ENCODE measurements around the gene ACTBL2.

DNA sequence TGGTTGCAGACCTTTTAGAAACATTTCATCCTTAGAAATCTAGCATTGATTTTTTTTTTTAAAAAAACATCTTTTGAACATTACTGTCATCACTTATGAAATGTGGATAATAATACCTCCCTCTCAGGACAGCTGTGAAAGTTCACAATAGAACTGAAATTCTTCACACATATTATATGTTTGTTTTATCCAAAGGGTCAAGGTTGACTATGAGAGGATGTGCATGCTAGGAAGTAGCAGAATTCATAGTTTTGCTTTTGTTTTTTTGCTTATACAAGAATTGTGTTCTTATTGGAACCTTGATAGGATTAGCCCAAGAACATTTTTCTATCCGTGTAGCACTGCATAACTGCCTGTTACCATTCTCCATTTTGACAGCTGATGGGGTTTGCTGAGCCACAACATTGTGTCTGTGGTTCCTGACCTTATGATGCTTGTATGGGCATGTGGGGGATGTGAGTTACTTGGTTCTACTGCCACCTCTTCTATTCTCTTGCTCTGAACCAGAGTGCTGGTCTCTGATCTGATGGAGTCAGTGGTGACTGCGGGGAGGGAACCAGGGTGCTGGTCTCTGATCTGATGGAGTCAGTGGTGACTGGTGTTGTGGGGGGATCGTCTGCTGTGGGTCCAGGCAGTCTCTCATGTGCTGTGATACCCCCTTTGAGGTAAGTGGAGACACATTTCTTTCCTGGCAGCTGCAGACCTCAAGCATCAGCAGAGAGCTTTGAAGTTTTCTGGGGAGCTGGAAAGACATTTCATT, 27.1 kb upstream of the ACTBL2 start:
- no peak for TF ChIP-seq TAF1 (IDR thresholded peaks at IDR 0.05; ENCODE audit: borderline replicate concordance, insufficient read depth, low read length)
- TF ChIP-seq, protein P1, sequence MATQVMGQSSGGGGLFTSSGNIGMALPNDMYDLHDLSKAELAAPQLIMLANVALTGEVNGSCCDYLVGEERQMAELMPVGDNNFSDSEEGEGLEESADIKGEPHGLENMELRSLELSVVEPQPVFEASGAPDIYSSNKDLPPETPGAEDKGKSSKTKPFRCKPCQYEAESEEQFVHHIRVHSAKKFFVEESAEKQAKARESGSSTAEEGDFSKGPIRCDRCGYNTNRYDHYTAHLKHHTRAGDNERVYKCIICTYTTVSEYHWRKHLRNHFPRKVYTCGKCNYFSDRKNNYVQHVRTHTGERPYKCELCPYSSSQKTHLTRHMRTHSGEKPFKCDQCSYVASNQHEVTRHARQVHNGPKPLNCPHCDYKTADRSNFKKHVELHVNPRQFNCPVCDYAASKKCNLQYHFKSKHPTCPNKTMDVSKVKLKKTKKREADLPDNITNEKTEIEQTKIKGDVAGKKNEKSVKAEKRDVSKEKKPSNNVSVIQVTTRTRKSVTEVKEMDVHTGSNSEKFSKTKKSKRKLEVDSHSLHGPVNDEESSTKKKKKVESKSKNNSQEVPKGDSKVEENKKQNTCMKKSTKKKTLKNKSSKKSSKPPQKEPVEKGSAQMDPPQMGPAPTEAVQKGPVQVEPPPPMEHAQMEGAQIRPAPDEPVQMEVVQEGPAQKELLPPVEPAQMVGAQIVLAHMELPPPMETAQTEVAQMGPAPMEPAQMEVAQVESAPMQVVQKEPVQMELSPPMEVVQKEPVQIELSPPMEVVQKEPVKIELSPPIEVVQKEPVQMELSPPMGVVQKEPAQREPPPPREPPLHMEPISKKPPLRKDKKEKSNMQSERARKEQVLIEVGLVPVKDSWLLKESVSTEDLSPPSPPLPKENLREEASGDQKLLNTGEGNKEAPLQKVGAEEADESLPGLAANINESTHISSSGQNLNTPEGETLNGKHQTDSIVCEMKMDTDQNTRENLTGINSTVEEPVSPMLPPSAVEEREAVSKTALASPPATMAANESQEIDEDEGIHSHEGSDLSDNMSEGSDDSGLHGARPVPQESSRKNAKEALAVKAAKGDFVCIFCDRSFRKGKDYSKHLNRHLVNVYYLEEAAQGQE (IDR thresholded peaks at IDR 0.05; ENCODE audit: insufficient read depth in 1 of 2, low read depth in 2 of 2, low read length in 2 of 2) = no peak
- no peak for TF ChIP-seq POLR2AphosphoS5 (IDR thresholded peaks at IDR 0.05; ENCODE audit: low read depth, low read length)
- no peak for TF ChIP-seq SIN3A (IDR thresholded peaks at IDR 0.05; ENCODE audit: borderline replicate concordance, insufficient read depth, low read length)
- TF ChIP-seq FOXP2 (optimal IDR thresholded peaks at IDR 0.05; ENCODE audit: borderline replicate concordance, extremely low read depth, extremely low read length, insufficient read depth) = no peak

Data from PFSK-1 (cell line).